IMR-90 (cell line): ENCODE measurements around the gene CNDP1. TPM values are rescaled to one million over a fixed set of nuclear protein-coding genes. Genes with fewer than 3 reads are reported as not detected.

Experiments
- ATAC-seq: fragments of 200-7000 bp; cut with Tn5 transposase; 2 replicates; pipeline ENCODE4 v1.9.1; 2020; ENCODE audit warnings: low read depth, mild to moderate bottlenecking, moderate library complexity
- BruUV-seq: library from RNA; stranded (reverse); fragments of 400-500 nt; replicated peaks from 2 replicates; lab custom pipeline; 2021; lab: Mats Ljungman, UMichigan
- CTCF ChIA-PET: fragments of 300-600 bp; formaldehyde crosslinking; extraction: SDS; loops from one replicate; lab custom pipeline; 2021; ENCODE audit warnings: antibody characterized with exemption; lab: Yijun Ruan, JAX
- POLR2A ChIA-PET: fragments of 300-600 bp; sonication (Branson Sonifier 250); formaldehyde crosslinking; loops from one replicate; lab custom pipeline; 2022; ENCODE audit warnings: antibody characterized with exemption; ENCODE audit not compliant: unreplicated experiment; lab: Charles Lee
- DNase-seq: peaks from one replicate; pipeline ENCODE4 v3.0.0; 2013
- H2AFZ ChIP-seq: replicated peaks from 2 replicates; pipeline ENCODE3; 2013; ENCODE audit warnings: low read length, mild to moderate bottlenecking; ENCODE audit not compliant: poor library complexity
- H2AK5ac ChIP-seq: 2 replicates; pipeline ENCODE4 v1.6.1; 2013; ENCODE audit warnings: low read depth, low read length, inconsistent platforms
- H2AK9ac ChIP-seq: replicated peaks from 2 replicates; pipeline ENCODE3; 2013; ENCODE audit warnings: mild to moderate bottlenecking, low read depth, low read length, moderate library complexity; ENCODE audit not compliant: poor library complexity
- H2BK120ac ChIP-seq: 2 replicates; pipeline ENCODE4 v1.6.1; 2013; ENCODE audit warnings: low read depth, low read length, inconsistent platforms
- H2BK15ac ChIP-seq: 3 replicates; pipeline ENCODE4 v1.6.1; 2013; ENCODE audit warnings: low read depth, low read length, inconsistent platforms
- H2BK20ac ChIP-seq: 2 replicates; pipeline ENCODE4 v1.6.1; 2013; ENCODE audit warnings: low read depth, mild to moderate bottlenecking, inconsistent platforms, low read length, moderate library complexity
- H2BK5ac ChIP-seq: 2 replicates; pipeline ENCODE4 v1.6.1; 2013; ENCODE audit warnings: mild to moderate bottlenecking, low read depth, low read length, inconsistent platforms; ENCODE audit not compliant: poor library complexity, severe bottlenecking
- H3K14ac ChIP-seq: replicated peaks from 2 replicates; pipeline ENCODE4 v1.6.1; 2013; ENCODE audit warnings: low read depth, low read length, inconsistent platforms
- H3K18ac ChIP-seq: 2 replicates; pipeline ENCODE4 v1.6.1; 2013; ENCODE audit warnings: low read depth, low read length, control low read depth
- H3K23ac ChIP-seq: 2 replicates; pipeline ENCODE4 v1.6.1; 2013; ENCODE audit warnings: low read depth, low read length, inconsistent platforms
- H3K27ac ChIP-seq: 2 replicates; pipeline ENCODE4 v1.5.1; 2013; ENCODE audit warnings: mild to moderate bottlenecking, control low read depth, low read length; ENCODE audit not compliant: insufficient read depth
- H3K27me3 ChIP-seq: 2 replicates; pipeline ENCODE4 v1.6.1; 2013; ENCODE audit warnings: low read length; ENCODE audit not compliant: control insufficient read depth, insufficient read depth
- H3K36me3 ChIP-seq: 2 replicates; pipeline ENCODE4 v1.6.1; 2013; ENCODE audit warnings: low read length, mixed read lengths; ENCODE audit not compliant: control insufficient read depth, insufficient read depth
- H3K4ac ChIP-seq: 2 replicates; pipeline ENCODE4 v1.6.1; 2013; ENCODE audit warnings: low read depth, low read length, inconsistent platforms
- H3K4me1 ChIP-seq: 2 replicates; pipeline ENCODE4 v1.6.1; 2013; ENCODE audit warnings: low read length, mixed read lengths; ENCODE audit not compliant: control insufficient read depth, insufficient read depth
- H3K4me2 ChIP-seq: 2 replicates; pipeline ENCODE4 v1.6.1; 2013; ENCODE audit warnings: low read depth, mild to moderate bottlenecking, control low read depth, low read length, moderate library complexity
- H3K4me3 ChIP-seq: 2 replicates; pipeline ENCODE4 v1.5.1; 2013; ENCODE audit warnings: low read depth, mild to moderate bottlenecking, control low read depth, low read length, moderate library complexity; ENCODE audit not compliant: insufficient read depth
- H3K56ac ChIP-seq: 2 replicates; pipeline ENCODE4 v1.6.1; 2013; ENCODE audit warnings: low read length, inconsistent platforms; ENCODE audit not compliant: insufficient read depth; ENCODE audit errors: extremely low read depth
- H3K79me1 ChIP-seq, 2 experiments: 2 replicates each; pipeline ENCODE4 v1.6.1; 2013; ENCODE audit warnings: low read length in 2 of 2, inconsistent platforms in 1 of 2, low read depth in 1 of 2
- H3K9ac ChIP-seq: 2 replicates; pipeline ENCODE4 v1.6.1; 2013; ENCODE audit warnings: low read depth, low read length, control low read depth
- H3K9me1 ChIP-seq: 2 replicates; pipeline ENCODE4 v1.6.1; 2013; ENCODE audit warnings: low read length, inconsistent platforms; ENCODE audit not compliant: insufficient read depth
- H3K9me3 ChIP-seq: 2 replicates; pipeline ENCODE4 v1.6.1; 2013; ENCODE audit warnings: low read length; ENCODE audit not compliant: control insufficient read depth, insufficient read depth
- H4K20me1 ChIP-seq: 2 replicates; pipeline ENCODE4 v1.6.1; 2013; ENCODE audit warnings: low read length, inconsistent platforms; ENCODE audit not compliant: insufficient read depth
- H4K5ac ChIP-seq: 2 replicates; pipeline ENCODE4 v1.6.1; 2013; ENCODE audit warnings: mild to moderate bottlenecking, low read depth, low read length, control low read depth
- H4K8ac ChIP-seq, 2 experiments: 2 replicates each; pipeline ENCODE4 v1.6.1; 2013; ENCODE audit warnings: low read depth in 2 of 2, low read length in 2 of 2, control low read depth in 1 of 2, inconsistent platforms in 1 of 2
- H4K91ac ChIP-seq: 2 replicates; pipeline ENCODE4 v1.6.1; 2013; ENCODE audit warnings: low read depth, low read length, inconsistent platforms; ENCODE audit not compliant: insufficient read depth
- BHLHE40 ChIP-seq: fragments of 150-350 bp; IDR thresholded peaks from 2 replicates; pipeline ENCODE4 v1.6.1; 2016; ENCODE audit warnings: mild to moderate bottlenecking, low read depth, low read length
- CHD1 ChIP-seq: IDR thresholded peaks from 2 replicates; pipeline ENCODE4 v1.6.1; 2012; ENCODE audit warnings: low read depth, low read length, improper control_type of control experiment
- MAZ ChIP-seq: IDR thresholded peaks from 2 replicates; pipeline ENCODE4 v1.6.1; 2012; ENCODE audit warnings: low read depth, mild to moderate bottlenecking, low read length, improper control_type of control experiment, moderate library complexity, borderline replicate concordance
- MXI1 ChIP-seq: IDR thresholded peaks from 2 replicates; pipeline ENCODE4 v1.6.1; 2012; ENCODE audit warnings: low read depth, mild to moderate bottlenecking, low read length, moderate library complexity, borderline replicate concordance
- NFE2L2 ChIP-seq: fragments of 150-350 bp; IDR thresholded peaks from 2 replicates; pipeline ENCODE4 v1.6.1; 2016; ENCODE audit warnings: low read depth, mild to moderate bottlenecking, low read length
- POLR2A ChIP-seq: IDR thresholded peaks from 2 replicates; pipeline ENCODE4 v1.6.1; 2012; ENCODE audit warnings: mild to moderate bottlenecking, low read depth, low read length
- RAD21 ChIP-seq: IDR thresholded peaks from 2 replicates; pipeline ENCODE4 v1.6.1; 2012; ENCODE audit warnings: low read length, improper control_type of control experiment
- RCOR1 ChIP-seq: IDR thresholded peaks from 2 replicates; pipeline ENCODE4 v1.6.1; 2012; ENCODE audit warnings: mild to moderate bottlenecking, low read length, improper control_type of control experiment; ENCODE audit not compliant: insufficient replicate concordance
- RFX5 ChIP-seq: IDR thresholded peaks from 2 replicates; pipeline ENCODE4 v1.8.0; 2012; ENCODE audit warnings: low read depth, mild to moderate bottlenecking, low read length, moderate library complexity
- SMC3 ChIP-seq: fragments of 150-350 bp; IDR thresholded peaks from 2 replicates; pipeline ENCODE4 v1.6.1; 2016; ENCODE audit warnings: low read depth, mild to moderate bottlenecking, antibody characterized with exemption, low read length, moderate library complexity
- WGBS, 2 experiments: methylation state at CpG; one replicate each; pipeline versions ENCODE4 v1.1.5 to v1.1.7; 2013; ENCODE audit warnings: missing lambda C conversion rate in 2 of 2; ENCODE audit not compliant: insufficient read length in 1 of 2; ENCODE audit errors: extremely low coverage in 2 of 2; 5-methylcytosine and 5-hydroxymethylcytosine counted together
- dilution Hi-C: fragments of 300-500 bp; cut with HindIII; formaldehyde crosslinking; loops from one replicate; pipeline ENCODE4 v1.14.3; 2018; ENCODE audit warnings: low sequenced_read_pairs; ENCODE audit not compliant: unreplicated experiment
- in situ Hi-C: fragments of 300-500 bp; cut with MboI; formaldehyde crosslinking; loops from 3 replicates; pipeline ENCODE4 v1.14.3; 2019; ENCODE audit warnings: low sequenced_read_pairs, inconsistent platforms, mixed read lengths
- intact Hi-C: fragments of 100-400 bp; cut with micrococcal nuclease; formaldehyde crosslinking; loops from 2 replicates; pipeline ENCODE4 v1.10.0; 2022
- polyA plus RNA-seq, 3 experiments: library from polyadenylated mRNA; depleted of rRNA; stranded (reverse); fragments of >200 nt; gene quantifications; 2 replicates each; pipeline ENCODE4 v1.2.3, GENCODE V29; 2012; ENCODE audit warnings: low replicate concordance in 1 of 3
- total RNA-seq: library from RNA; depleted of rRNA; stranded (reverse); fragments of >200 nt; gene quantifications from 2 replicates; pipeline ENCODE4 v1.2.3, GENCODE V29; 2012
- TF ChIP-seq, protein P1 (sequence below): conservative IDR thresholded peaks from 2 replicates; pipeline ENCODE4 v1.5.1; 2012; ENCODE audit warnings: mild to moderate bottlenecking, low read depth, low read length, improper control_type of control experiment
- TF ChIP-seq, protein P2 (sequence below): fragments of 150-350 bp; IDR thresholded peaks from 2 replicates; pipeline ENCODE4 v1.6.1; 2016; ENCODE audit warnings: low read depth, mild to moderate bottlenecking, low read length, moderate library complexity, borderline replicate concordance
- TF ChIP-seq, protein P3 (sequence below): fragments of 150-350 bp; IDR thresholded peaks from 2 replicates; pipeline ENCODE4 v1.6.1; 2017; ENCODE audit warnings: mild to moderate bottlenecking, antibody characterized with exemption, low read length, low read depth

Gene CNDP1
- total and polyA plus RNA-seq, 2 of the 4 experiments (the other 2 are of a cell fraction): not detected

- no peak for TF ChIP-seq MAZ
These were observed 27.9 kb downstream of the CNDP1 start (continued) for GRCh38 chr18:74562131-74562730.

- H3K18ac ChIP-seq: no peak overlapping the region
- no peak for ATAC-seq
- H4K20me1 ChIP-seq: no peaks in the 10 kb centered on the region
- WGBS, 2 experiments: no CpG with 5 or more reads among the region's 4 CpGs
- H3K56ac ChIP-seq: no peak overlapping the region
- H4K8ac ChIP-seq: no peak overlapping the region
- ChIA-PET CTCF (interaction anchor here (1.4 kb wide), 1 partner anchor 11 kb away, joined by 7 read pairs; no protein-coding TSS in a partner anchor), POLR2A (no interaction called here)
- no peaks in the 10 kb centered on the region for H3K36me3 ChIP-seq
- dilution Hi-C loops: no loop called here
- H2AK9ac ChIP-seq: no peak overlapping the region
- no peak overlapping the region for H3K23ac ChIP-seq
- H3K9ac ChIP-seq: no peak overlapping the region
- H2AK5ac ChIP-seq: no peak overlapping the region
- H4K5ac ChIP-seq: no peak overlapping the region
- H2AFZ ChIP-seq: no peak overlapping the region
- no peaks in the 10 kb centered on the region for H3K4me1 ChIP-seq
- no peak for DNase-seq
- H2BK5ac ChIP-seq: no peak overlapping the region
- in situ Hi-C loops: loop anchor here (25.0 kb wide), 1 partner anchor 350 kb away; no protein-coding TSS in a partner anchor
- peaks cover 29% of the 10 kb centered on the region for H3K27me3 ChIP-seq
- no peaks in the 10 kb centered on the region for H3K9me1 ChIP-seq
- H2BK20ac ChIP-seq: no peak overlapping the region
- H2BK15ac ChIP-seq: no peak overlapping the region
- H3K14ac ChIP-seq: no peak overlapping the region
- H3K9me3 ChIP-seq: 0 out of 2 replicates have a peak, but pooled peaks cover 3% of the 10 kb centered on the region
- no TSS peak for BruUV-seq
- no peak overlapping the region for H2BK120ac ChIP-seq
- no peak overlapping the region for H3K4me2 ChIP-seq
- H3K4ac ChIP-seq: no peak overlapping the region
- H3K4me3 ChIP-seq: no peak overlapping the region
- H3K27ac ChIP-seq: no peak overlapping the region
- H3K79me1 ChIP-seq: no peaks in the 10 kb centered on the region
- intact Hi-C loops: no loop called here
- no peak overlapping the region for H4K91ac ChIP-seq
- no peak for TF ChIP-seq NFE2L2
- TF ChIP-seq RAD21: no peak
- no peak for TF ChIP-seq CHD1
- TF ChIP-seq, protein P1, sequence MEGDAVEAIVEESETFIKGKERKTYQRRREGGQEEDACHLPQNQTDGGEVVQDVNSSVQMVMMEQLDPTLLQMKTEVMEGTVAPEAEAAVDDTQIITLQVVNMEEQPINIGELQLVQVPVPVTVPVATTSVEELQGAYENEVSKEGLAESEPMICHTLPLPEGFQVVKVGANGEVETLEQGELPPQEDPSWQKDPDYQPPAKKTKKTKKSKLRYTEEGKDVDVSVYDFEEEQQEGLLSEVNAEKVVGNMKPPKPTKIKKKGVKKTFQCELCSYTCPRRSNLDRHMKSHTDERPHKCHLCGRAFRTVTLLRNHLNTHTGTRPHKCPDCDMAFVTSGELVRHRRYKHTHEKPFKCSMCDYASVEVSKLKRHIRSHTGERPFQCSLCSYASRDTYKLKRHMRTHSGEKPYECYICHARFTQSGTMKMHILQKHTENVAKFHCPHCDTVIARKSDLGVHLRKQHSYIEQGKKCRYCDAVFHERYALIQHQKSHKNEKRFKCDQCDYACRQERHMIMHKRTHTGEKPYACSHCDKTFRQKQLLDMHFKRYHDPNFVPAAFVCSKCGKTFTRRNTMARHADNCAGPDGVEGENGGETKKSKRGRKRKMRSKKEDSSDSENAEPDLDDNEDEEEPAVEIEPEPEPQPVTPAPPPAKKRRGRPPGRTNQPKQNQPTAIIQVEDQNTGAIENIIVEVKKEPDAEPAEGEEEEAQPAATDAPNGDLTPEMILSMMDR: no peak
- no peak for TF ChIP-seq RFX5
- no peak for TF ChIP-seq MXI1
- TF ChIP-seq BHLHE40: no peak
- no peak for TF ChIP-seq SMC3
- no peak for TF ChIP-seq MAZ
- TF ChIP-seq, protein P2, sequence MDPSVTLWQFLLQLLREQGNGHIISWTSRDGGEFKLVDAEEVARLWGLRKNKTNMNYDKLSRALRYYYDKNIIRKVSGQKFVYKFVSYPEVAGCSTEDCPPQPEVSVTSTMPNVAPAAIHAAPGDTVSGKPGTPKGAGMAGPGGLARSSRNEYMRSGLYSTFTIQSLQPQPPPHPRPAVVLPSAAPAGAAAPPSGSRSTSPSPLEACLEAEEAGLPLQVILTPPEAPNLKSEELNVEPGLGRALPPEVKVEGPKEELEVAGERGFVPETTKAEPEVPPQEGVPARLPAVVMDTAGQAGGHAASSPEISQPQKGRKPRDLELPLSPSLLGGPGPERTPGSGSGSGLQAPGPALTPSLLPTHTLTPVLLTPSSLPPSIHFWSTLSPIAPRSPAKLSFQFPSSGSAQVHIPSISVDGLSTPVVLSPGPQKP: no peak
- no peak for TF ChIP-seq RCOR1
- TF ChIP-seq POLR2A: no peak
- TF ChIP-seq, protein P3, sequence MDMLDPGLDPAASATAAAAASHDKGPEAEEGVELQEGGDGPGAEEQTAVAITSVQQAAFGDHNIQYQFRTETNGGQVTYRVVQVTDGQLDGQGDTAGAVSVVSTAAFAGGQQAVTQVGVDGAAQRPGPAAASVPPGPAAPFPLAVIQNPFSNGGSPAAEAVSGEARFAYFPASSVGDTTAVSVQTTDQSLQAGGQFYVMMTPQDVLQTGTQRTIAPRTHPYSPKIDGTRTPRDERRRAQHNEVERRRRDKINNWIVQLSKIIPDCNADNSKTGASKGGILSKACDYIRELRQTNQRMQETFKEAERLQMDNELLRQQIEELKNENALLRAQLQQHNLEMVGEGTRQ: no peak
These were observed 28.5 kb downstream of the CNDP1 start for GRCh38 chr18:74562775-74563174.
